Endothelial cell of umbilical vein (primary cell): ENCODE results near the gene SFT2D3. TPM values are rescaled to one million over a fixed set of nuclear protein-coding genes. Genes with fewer than 3 reads are reported as not detected.

Source experiments
- BruUV-seq: library from RNA; stranded (reverse); fragments of 400-500 nt; replicated peaks from 2 replicates; lab custom pipeline; 2021; lab: Mats Ljungman, UMichigan
- CTCF ChIA-PET: fragments of 300-600, 350-600 bp; sonication (Branson Sonifier 250); formaldehyde crosslinking; loops from one replicate; lab custom pipeline; 2021; ENCODE audit warnings: antibody characterized with exemption, inconsistent platforms; lab: Charles Lee
- POLR2A ChIA-PET: fragments of 300-600, 350-600 bp; sonication (Branson Sonifier 250); formaldehyde crosslinking; loops from one replicate; lab custom pipeline; 2021; ENCODE audit warnings: antibody characterized with exemption, inconsistent platforms; lab: Charles Lee
- DNase-seq: peaks from one replicate; pipeline ENCODE4 v3.0.0-alpha.2; 2011; ENCODE audit warnings: low read depth, low spot score
- FAIRE-seq: peaks from 2 replicates; lab custom pipeline; 2011; peaks lifted over from hg19 to GRCh38; lab: Jason Lieb, UNC
- H2AFZ ChIP-seq: 2 replicates; pipeline ENCODE4 v1.6.0; 2012; ENCODE audit warnings: low read depth, low read length, control low read depth, inconsistent platforms
- H3K27ac ChIP-seq: 2 replicates; pipeline ENCODE4 v1.5.1; 2011; ENCODE audit warnings: low read depth, mild to moderate bottlenecking, control low read depth, low read length, moderate library complexity; ENCODE audit not compliant: insufficient read depth
- H3K27me3 ChIP-seq, 2 experiments: 2 replicates each; pipeline versions ENCODE4 v1.6.0 to v1.6.1; 2011; ENCODE audit warnings: low read length in 2 of 2, mixed read lengths in 1 of 2; ENCODE audit not compliant: control insufficient read depth in 2 of 2, insufficient read depth in 2 of 2
- H3K36me3 ChIP-seq, 2 experiments: 2 replicates in 1 of 2; 3 replicates in 1 of 2; pipeline ENCODE4 v1.5.1; 2011; ENCODE audit warnings: low read length in 2 of 2, mild to moderate bottlenecking in 1 of 2, moderate library complexity in 1 of 2; ENCODE audit not compliant: control insufficient read depth in 2 of 2, insufficient read depth in 2 of 2; ENCODE audit errors: extremely low read depth in 1 of 2
- H3K4me1 ChIP-seq: 3 replicates; pipeline ENCODE4 v1.5.1; 2011; ENCODE audit warnings: mild to moderate bottlenecking, low read length; ENCODE audit not compliant: control insufficient read depth, insufficient read depth; ENCODE audit errors: extremely low read depth
- H3K4me2 ChIP-seq: 2 replicates; pipeline ENCODE4 v1.6.1; 2011; ENCODE audit warnings: low read length, control low read depth, mixed read lengths; ENCODE audit not compliant: insufficient read depth
- H3K4me3 ChIP-seq, 3 experiments: fragments of 200-600 bp in 1 of 3; sonication (generic), shearing (Covaris generic) in 1 of 3; replicated peaks in 1 of 3; 2 replicates each; pipeline ENCODE4 v1.5.1; 2011 to 2016; ENCODE audit warnings: control low read depth in 3 of 3, low read length in 3 of 3, mild to moderate bottlenecking in 2 of 3, inconsistent platforms in 1 of 3, low read depth in 1 of 3, moderate library complexity in 1 of 3; ENCODE audit not compliant: insufficient read depth in 1 of 3
- H3K79me2 ChIP-seq: 2 replicates; pipeline ENCODE4 v1.6.0; 2012; ENCODE audit warnings: low read length, inconsistent platforms; ENCODE audit not compliant: control insufficient read depth, insufficient read depth
- H3K9ac ChIP-seq: replicated peaks from 2 replicates; pipeline ENCODE3; 2011; ENCODE audit warnings: low read length, control low read depth; ENCODE audit not compliant: insufficient read depth; ENCODE audit errors: extremely low read depth
- H3K9me1 ChIP-seq: replicated peaks from 3 replicates; pipeline ENCODE4 v1.6.0; 2011; ENCODE audit warnings: mild to moderate bottlenecking, low read length; ENCODE audit not compliant: control insufficient read depth, insufficient read depth; ENCODE audit errors: extremely low read depth
- H3K9me3 ChIP-seq: replicated peaks from 2 replicates; pipeline ENCODE4 v1.5.1; 2012; ENCODE audit warnings: low read length, inconsistent platforms; ENCODE audit not compliant: control insufficient read depth, insufficient read depth
- H4K20me1 ChIP-seq: replicated peaks from 2 replicates; pipeline ENCODE3; 2011; ENCODE audit warnings: mild to moderate bottlenecking, low read length; ENCODE audit not compliant: control insufficient read depth, insufficient read depth; ENCODE audit errors: extremely low read depth
- CTCF ChIP-seq, 2 donors: IDR thresholded peaks; 1 replicate in 1 of 2; 2 replicates in 1 of 2; pipeline ENCODE4 v1.5.1; 2011; ENCODE audit warnings: low read length in 2 of 2, mild to moderate bottlenecking in 2 of 2, moderate library complexity in 2 of 2, control low read depth in 1 of 2, inconsistent platforms in 1 of 2, low read depth in 1 of 2; ENCODE audit not compliant: insufficient read depth in 1 of 2; ENCODE audit errors: extremely low read depth in 1 of 2
- MAX ChIP-seq: IDR thresholded peaks from 2 replicates; pipeline ENCODE4 v1.6.1; 2011; ENCODE audit not compliant: insufficient read depth, insufficient read length
- dilution Hi-C: fragments of 300-500 bp; cut with MboI; formaldehyde crosslinking; loops from one replicate; pipeline ENCODE4 v1.15.0; 2019; ENCODE audit warnings: low sequenced_read_pairs; ENCODE audit not compliant: extremely low pct_ligation_motif_present
- intact Hi-C: fragments of 100-400 bp; cut with micrococcal nuclease; formaldehyde crosslinking; loops from one replicate; pipeline ENCODE4 v1.10.0; 2022
- polyA plus RNA-seq, 4 experiments: library from polyadenylated mRNA; depleted of rRNA in 3 of 4; stranded (reverse) in 3 of 4; unstranded in 1 of 4; fragments of >200 nt; gene quantifications; 2 replicates each; pipeline versions ENCODE4 v1.2.1 to v1.2.3, GENCODE V29; 2011 to 2012; ENCODE audit warnings: missing spikeins in 1 of 4
- total RNA-seq: library from RNA; stranded (reverse); gene quantifications from 2 replicates; pipeline ENCODE4 v1.2.3, GENCODE V29; 2021

The SFT2D3 gene
- total and polyA plus RNA-seq, 2 donors (not counting 3 experiments of a cell fraction or from before 2014, with no cell fraction given): 4.5 to 4.7 TPM

GRCh38 chr2:127698553-127699355 lies 2.5 kb upstream of the SFT2D3 start:
- TF ChIP-seq CTCF (IDR thresholded peaks at IDR 0.05; ENCODE audit: extremely low read depth in 1 of 2, insufficient read depth in 1 of 2, low read depth in 1 of 2, low read length in 2 of 2) (no peak), MAX (no peak)
- no peak for DNase-seq
- no peak for FAIRE-seq
- H4K20me1 ChIP-seq: no peaks in the 10 kb centered on the region
- H3K4me2 ChIP-seq: no peak overlapping the region
- H3K9me3 ChIP-seq: no peaks in the 10 kb centered on the region
- no TSS peak for BruUV-seq
- H3K27ac ChIP-seq: no peak overlapping the region
- POLR2A ChIA-PET: interaction anchor here (0.8 kb wide), 1 partner anchor 24 kb away, joined by 3 read pairs; the partner anchor contains the start of gene LIMS2
- H3K9ac ChIP-seq: no peak overlapping the region
- H2AFZ ChIP-seq: no peak overlapping the region
- no peaks in the 10 kb centered on the region for H3K36me3 ChIP-seq
- H3K4me3 ChIP-seq: no peak overlapping the region
- H3K27me3 ChIP-seq: no peaks in the 10 kb centered on the region
- H3K4me1 ChIP-seq: peaks cover 23% of the 10 kb centered on the region
- intact Hi-C loops (no loop called here), dilution Hi-C loops (no loop called here)
- H3K9me1 ChIP-seq: no peaks in the 10 kb centered on the region
- CTCF ChIA-PET: interaction anchor here (3.9 kb wide), 1 partner anchor 107 kb away, joined by 44 read pairs; no protein-coding TSS in a partner anchor
- peaks cover 11% of the 10 kb centered on the region for H3K79me2 ChIP-seq
